ENCODE data around the gene LAX1.
"Not testable (repeated sequence)": the region's sequence is repeated elsewhere in the genome, so short reads cannot be mapped to it uniquely, and the experiment has no call there.

Gene LAX1

DNA sequence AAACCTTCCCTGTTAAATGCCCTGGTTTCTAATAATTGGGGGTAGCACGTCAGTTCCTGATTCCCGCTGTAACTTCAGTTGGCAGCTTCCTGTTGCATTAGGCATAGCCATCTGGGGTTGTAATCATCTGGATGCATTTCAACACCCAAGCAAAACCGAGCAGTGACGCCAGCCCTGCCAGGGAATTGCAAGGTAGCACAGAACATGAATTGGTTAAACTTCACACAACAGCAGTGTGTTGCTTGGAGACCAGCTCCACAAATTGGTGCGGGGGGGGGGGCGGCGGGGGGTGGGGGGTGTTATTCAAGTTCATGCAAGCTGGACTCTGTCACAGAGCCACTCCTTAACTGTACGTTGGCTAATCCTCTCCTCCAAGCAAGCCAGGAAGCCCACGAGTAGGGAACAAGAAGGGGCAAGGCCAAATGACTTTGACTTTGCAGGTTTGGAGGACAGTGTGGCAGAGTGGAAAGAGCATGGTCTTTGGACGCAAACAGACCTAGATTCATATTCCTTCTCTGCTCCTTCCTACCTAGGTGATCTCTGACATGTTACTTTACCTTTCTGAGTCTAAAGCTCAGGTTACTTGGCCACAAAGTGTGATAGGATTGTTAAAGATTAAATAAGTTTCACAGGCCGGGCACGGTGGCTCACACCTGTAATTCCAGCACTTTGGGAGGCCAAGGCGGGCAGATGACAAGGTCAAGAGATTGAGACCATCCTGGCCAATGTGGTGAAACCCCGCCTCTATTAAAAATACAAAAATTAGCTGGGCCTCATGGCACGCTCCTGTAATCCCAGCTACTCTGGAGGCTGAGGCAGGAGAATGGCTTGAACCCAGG, 4.7 kb downstream of the LAX1 start:
- no peak for DNase-seq (ENCODE audit: low spot score)

DNA sequence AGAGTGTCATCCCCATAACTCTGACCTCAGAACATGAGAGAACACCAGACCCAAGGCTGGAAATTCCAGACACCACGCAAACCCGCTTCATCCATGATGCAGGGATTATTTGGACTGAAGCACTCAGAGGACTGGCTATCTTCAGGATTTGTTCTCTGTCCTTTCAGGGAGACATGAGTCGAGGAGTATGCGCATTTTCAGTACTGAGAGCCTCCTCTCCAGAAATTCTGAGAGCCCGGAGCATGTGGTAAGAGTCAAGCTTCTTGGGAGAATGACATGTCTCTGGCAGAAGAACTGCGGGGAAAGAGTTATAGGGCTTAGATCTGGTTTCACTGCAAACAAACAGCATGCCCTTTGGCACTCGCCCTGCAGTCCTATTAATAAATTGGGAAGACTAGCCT, 6.9 kb downstream of the LAX1 start:
- DNase-seq (ENCODE audit: low spot score) = no peak

DNA sequence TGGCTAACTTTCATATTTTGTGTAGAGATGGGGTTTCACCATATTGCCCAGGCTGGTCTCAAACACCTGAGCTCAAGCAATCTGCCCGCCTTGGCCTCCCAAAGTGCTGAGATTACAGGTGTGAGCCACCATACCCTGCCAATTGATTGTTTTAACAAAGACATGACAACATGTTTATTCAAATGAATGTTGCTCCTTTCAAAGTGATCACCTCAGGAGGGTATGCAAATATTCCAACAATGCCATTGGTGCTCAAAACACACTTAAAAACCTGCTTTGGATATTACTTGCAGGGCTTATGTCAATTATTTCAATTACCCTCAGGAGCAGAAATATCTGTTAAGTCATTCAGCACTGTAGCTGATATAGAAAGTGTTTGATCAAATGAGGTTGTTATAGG, 7.9 kb downstream of the LAX1 start:
- no peak for DNase-seq (ENCODE audit: low spot score)

DNA sequence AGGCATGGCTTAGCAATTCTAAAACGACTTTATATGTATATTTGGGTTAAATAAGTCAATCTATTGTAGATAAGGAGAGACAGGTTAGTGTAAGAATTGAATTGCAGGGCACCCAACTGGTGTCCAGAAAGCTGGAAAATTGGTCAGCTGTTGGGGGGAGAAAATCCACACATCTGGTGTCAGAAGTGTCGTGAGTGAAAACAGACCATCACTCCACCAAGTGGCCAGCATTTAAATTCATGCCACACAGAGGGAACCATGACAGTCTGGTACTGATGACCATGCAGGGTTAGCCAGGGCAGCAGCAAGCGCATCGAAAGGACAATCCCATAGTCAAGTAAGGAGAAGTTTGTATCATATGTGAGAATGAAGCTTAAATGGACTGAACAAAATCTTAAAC, 11.7 kb downstream of the LAX1 start:
- DNase-seq (ENCODE audit: low spot score) = no peak

DNA sequence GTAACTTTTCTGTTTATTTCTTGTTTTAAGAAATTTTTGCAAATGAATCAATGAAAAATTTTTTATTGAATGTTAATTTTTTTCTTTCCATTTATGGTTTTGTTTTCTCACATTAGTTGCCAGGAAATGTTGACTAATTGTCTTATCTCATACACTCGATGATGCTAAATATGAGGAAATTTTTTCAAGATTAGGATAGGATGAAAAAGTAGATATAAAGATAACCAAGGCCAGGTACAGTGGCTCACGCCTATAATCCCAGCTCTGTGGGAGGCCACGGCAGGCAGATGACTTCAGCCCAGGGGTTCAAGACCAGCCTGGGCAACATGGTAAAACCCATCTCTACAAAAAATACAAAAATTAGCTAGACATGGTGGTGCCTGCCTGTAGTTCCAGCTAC, 12.6 kb downstream of the LAX1 start:
- DNase-seq (ENCODE audit: low spot score) = no peak

DNA sequence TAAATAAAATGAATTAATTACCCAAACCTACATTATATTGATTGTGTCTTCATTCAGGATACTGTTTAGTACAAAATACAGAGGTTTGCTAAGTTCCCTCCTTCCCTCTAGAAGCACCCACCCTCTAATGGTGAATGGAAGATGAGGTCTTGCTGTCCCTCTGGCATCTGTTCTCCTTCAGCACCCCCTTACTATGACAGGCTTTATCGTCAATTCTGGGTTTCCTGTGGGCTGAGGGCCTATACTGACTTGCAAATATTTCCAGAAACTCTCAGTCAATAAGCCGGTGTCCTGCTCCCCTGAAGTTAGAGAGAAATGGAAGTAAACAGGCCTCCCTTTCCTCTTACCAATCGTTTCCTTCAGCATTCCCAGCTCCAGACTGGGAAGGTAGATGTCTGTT, 13.2 kb downstream of the LAX1 start:
- no peak for DNase-seq (ENCODE audit: low spot score)

DNA sequence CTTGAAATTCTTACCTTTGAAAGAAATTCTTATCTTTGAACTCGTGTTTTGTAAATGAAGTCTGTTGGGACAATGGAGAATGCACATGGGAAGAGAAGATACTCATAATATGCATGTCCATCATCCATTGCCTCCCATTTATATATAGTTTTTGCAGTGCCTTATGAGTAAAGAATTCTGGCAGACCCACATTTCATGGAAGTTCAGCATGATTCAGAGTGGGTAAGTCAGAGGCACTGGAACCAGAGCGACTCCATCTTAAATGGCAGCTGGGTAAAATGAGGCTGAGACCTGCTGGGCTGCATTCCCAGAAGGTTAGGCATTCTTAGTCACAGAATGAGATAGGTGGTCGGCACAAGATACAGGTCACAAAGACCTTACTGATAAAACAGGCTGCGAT, 13.8 kb downstream of the LAX1 start:
- DNase-seq (ENCODE audit: low spot score) = no peak

DNA sequence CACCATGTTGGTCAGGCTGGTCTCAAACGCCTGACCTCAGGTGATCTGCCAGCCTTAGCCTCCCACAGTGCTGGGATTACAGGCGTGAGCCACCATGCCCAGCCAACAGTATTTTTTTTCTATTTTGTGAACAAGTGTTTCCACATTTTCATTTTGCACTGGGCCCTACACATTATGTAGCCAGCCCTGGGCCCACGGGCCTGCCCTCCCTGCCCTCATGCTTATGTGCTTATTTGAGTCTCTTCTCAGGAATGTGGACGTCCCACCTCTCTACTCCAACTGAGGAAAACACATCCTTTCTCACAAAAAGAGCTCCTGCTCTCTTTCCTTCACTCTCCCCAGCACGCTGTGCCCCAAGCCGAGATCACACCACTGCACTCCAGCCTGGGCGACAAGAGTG, 17.0 kb downstream of the LAX1 start:
- DNase-seq (ENCODE audit: low spot score) = no peak

DNA sequence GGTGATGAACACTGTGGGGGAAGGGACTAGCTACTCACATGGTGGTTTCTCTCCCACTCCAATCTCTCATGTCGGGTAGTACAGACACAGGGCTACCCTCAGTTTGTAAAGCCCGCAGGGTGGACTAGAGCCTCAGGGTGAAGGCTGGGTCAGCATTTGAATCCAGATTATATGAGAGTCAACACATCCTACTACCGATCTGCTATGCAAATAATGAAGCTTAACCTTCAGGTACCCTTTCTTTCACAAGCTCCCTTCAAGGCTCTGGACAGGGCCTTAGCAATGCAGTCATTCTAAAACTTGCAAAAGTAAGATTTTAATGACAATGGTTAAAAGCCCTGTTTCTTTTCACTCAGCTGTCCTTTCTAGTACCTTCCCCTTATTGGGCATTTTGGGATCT, 25.0 kb downstream of the LAX1 start:
- DNase-seq (ENCODE audit: low spot score) = no peak

DNA sequence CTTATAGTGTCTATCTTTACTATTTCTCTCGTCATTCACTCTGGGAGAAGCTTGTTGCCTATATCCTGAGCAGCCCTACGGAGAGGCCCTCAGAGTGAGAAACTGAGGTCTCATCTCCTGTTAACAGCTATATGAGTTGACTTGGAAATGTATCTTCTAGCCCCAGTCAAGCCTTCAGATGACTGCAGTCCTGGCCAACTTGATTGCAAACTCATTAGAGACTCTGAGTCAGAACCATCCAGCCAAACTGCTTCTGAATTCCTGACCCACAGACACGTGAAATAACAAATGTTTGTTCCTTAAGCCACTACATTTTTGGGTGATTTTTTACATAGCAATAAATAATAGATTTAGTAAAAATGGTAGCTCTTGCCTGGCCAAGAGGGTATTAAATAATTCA, 26.5 kb downstream of the LAX1 start:
- DNase-seq (ENCODE audit: low spot score) = no peak

DNA sequence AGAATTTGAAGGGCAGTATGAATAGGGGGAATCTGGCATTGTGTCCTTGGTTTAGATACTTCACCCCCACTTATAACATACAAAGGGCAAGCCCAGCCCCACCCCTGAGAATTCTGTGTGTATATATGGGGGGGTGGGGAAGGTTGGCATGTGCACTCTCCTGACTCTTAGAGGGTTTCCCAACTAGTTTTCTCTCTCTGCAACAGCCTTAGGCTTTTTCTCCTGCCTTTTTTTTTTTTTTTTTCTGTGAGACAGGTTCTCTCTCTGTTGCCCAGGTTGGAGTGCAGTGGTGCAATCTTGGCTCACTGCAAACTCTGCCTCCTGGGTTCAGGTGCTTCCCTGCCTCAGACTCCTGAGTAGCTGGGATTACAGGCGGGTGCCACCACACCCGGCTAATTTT, 27.5 kb downstream of the LAX1 start:
- no peak for DNase-seq (ENCODE audit: low spot score)

DNA sequence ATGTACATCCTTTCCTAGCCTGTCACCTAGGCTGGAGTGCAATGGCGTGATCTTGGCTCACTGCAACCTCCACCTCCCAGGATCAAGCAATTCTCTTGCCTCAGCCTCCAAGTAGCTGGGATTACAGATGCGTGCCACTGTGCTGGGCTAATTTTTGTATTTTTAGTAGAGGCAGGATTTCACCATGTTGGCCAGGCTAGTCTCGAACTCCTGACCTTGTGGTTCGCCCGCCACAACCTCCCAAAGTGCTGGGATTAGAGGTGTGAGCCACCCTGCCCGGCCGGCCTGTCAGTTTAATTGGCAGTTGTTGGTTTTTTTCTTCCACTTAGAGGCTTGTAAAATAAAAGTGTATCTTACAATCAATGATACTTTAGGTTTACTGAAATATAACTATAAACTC, 28.6 kb downstream of the LAX1 start:
- DNase-seq (ENCODE audit: low spot score) = not testable (repeated sequence)

DNA sequence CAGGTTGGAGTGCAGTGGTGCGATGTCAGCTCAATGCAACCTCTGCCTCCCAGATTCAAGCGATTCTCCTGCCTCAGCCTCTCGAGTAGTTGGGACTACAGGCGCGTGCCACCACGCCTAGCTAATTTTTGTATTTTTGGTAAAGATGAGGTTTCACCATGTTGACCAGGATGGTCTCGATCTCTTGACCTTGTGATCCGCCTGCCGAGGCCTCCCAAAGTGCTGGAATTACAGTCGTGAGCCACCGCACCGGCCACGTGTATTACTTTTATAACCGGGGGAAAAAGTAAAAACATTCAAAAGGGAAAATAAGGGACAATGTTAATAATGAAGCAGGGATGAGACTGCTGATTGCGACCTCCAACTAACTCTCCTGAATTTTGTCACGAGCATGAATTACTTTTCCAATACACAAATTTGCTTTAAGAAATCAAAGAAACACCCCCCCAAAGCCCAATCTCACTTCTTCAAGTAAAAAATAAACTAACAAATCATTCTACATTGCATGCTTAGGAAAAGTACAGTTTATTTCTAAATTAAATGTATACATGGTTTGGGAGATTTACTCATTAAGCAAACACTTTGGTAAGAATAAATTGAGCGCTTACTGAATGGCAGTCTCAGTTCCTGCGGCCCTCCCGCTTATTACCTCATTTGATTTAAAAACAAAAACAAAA, 29.9 kb downstream of the LAX1 start:
- DNase-seq (ENCODE audit: low spot score) = no peak

DNA sequence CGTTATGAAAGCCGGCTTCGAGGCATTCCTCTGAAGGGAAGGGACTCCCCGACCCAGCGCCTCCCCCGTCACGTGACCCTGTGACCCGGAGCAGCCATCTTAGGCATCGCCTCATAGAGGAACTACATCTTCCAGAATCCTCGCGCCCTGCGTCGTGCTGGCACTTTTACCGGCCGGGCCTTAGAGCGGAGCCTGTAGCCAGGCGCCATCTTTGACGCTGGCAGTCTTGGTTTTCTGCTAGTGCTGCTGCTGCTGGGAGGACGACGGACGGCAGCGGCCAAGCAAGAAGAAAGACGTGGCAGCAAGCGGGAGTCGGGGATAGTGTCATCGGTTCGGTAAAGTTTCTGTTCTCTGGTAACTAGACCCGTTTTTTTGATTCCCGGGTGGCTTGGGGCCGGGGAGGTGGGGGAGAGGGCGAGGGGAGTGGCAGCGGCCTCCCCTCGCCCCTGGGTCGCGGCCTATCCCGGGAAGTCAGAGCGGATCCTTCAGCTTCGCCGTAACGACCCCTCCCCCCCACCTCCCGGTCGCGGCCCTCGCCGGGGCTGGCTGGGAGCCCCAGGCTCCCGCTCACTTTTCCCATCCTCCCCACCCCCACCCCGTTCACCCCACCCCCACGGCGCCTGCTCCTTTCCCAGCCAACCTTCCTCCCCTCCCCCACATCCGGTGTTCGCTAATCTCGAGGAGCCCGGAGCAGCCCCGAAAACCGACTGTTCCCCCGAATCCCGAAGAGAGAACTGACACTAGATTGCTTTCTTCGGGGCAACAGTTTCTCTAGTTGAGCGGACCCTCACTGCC, 30.7 kb downstream of the LAX1 start, which contains the start of the genes ZBED6 and ZC3H11A:
Gene ZBED6 (plus strand): TSS at position 183 of the 795 bp plus-strand sequence. CDS start 1,900 bp downstream, outside the sequence.
Gene ZC3H11A (plus strand): TSS at position 183 of the 795 bp plus-strand sequence. CDS start 21,448 bp downstream, outside the sequence.
- DNase-seq (ENCODE audit: low spot score) = peak; percentile 99

DNA sequence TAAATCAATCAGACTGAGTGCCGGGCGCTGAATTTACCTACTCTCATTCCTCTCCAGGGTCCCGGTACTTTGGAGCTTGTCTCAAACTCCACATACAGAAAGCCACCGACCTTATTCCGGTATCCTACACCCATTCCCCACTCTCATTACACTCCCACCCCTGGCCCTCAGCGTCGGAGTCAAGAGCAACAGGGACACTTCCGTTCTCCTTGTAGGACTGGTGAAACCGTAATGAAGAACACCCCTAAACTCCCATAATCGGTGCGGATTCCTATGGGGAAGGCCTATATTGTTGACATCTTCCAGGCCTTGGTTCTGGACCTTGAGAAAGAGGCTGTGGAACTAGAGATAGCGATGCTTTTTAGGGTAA, 31.2 kb downstream of the LAX1 start:
- no peak for DNase-seq (ENCODE audit: low spot score)

DNA sequence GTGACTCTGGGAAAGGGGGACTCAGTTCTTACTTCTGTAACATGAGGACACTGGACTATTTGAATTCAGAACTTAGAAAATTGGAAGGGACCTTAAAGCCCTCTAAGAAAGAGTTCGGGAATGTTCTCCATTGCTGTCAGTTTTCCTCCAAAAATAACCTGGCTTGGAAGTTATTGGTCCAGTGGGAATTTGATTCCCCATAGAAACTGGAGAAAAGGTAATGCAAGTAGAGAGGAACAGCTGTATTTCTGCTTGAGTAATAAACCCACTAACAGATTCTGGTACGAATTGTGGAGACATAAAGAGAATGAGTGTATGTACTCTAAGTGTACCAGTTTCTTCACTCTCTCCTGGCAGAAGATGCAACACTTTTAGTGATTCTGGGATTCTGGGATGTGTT, 32.2 kb downstream of the LAX1 start:
- no peak for DNase-seq (ENCODE audit: low spot score)

DNA sequence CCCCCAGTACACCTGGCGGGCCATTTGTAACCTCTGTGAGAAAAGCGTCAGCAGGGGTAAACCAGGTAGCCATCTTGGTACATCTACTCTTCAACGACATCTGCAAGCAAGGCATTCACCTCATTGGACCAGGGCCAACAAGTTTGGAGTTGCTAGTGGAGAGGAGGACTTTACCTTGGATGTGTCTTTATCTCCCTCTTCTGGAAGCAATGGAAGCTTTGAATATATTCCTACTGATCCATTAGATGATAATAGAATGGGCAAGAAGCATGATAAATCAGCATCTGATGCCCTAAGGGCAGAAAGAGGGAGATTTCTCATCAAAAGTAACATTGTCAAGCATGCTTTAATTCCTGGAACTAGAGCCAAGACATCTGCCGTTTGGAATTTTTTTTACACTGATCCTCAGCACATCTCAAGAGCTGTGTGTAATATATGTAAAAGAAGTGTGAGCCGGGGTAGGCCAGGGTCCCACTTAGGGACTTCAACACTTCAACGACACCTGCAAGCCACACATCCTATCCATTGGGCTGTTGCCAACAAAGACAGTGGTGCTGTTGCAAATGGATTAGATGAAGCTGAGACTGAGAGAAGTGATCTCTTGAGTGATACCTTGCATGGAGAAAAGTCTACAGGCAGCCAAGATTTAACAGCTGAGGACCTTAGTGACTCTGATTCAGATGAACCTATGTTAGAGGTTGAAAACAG, 33.1 kb downstream of the LAX1 start:
- DNase-seq (ENCODE audit: low spot score) = no peak

DNA sequence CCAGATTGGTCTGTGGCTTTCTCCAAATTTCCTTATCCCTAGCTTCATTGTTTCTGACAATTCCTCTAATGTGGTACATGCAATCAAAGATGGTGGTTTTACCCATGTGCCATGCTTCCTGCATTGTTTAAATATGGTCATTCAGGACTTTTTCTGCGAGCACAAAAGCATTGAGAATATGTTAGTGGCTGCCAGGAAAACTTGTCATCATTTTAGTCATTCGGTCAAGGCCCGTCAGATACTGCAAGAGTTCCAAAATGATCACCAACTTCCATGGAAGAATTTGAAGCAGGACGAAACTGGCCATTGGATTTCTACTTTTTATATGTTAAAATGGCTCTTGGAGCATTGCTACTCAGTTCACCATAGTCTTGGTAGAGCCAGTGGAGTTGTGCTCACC, 34.2 kb downstream of the LAX1 start:
- DNase-seq (ENCODE audit: low spot score) = no peak

DNA sequence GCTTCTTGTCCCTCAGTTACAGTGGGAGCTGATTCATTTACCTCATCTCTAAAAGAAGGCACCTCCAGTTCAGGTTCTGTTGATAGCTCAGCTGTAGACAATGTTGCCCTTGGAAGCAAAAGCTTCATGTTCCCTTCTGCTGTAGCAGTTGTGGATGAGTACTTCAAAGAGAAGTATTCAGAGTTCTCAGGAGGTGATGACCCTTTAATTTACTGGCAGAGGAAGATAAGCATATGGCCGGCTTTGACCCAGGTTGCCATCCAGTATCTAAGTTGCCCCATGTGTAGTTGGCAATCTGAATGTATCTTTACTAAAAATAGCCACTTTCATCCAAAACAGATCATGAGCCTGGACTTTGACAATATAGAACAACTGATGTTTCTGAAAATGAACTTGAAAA, 35.0 kb downstream of the LAX1 start:
- no peak for DNase-seq (ENCODE audit: low spot score)

DNA sequence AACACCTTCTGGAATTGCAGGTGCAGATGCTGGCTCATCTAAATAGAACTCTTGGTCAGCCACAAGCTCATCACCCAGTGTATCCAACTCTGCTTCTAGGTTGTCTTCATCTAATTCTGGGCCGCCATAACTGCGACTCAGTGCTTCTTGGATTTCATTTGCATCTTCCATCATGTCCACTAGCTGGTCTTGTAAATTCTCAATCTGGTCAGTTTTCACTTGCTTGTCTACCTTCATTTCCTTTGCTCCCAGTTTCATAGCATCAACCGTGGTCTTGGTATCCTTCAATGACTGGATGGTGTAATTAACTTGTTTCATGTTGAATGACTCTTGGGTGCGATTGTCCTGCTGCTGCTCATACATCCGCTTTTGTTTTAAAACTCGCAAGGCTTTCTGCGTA, 40.7 kb downstream of the LAX1 start:
- no peak for DNase-seq (ENCODE audit: low spot score)

DNA sequence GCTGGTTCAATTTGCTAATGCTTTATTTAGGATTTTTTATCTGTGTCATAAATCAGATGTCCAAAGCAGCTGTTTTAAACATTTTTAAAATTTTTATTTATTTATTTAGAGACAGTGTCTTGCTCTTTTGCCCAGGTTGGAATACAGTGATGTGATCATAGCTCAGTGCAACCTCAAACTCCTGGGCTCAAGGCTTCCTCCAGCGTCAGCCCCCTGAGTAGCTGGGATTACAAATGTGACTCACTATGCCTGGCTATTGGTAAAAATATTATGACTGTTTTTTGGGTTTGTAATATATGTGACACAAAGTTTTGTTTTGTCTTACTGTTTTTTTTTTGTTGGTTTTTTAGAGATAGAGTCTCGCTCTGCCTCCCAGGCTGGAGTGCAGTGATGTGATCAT, 42.2 kb downstream of the LAX1 start:
- no peak for DNase-seq (ENCODE audit: low spot score)

All from CD4-positive, alpha-beta T cell treated with Interleukin-2 at 100 ng/mL for 4 hours (primary cell).